HG02763 (cell line): ENCODE data around the gene SF3B6.

Experiments used
- ATAC-seq: cut with Tn5 transposase; IDR thresholded peaks from one replicate; pipeline ENCODE4 v1.9.1; 2021; ENCODE audit warnings: mild to moderate bottlenecking, moderate library complexity; ENCODE audit not compliant: unreplicated experiment

The SF3B6 gene

DNA sequence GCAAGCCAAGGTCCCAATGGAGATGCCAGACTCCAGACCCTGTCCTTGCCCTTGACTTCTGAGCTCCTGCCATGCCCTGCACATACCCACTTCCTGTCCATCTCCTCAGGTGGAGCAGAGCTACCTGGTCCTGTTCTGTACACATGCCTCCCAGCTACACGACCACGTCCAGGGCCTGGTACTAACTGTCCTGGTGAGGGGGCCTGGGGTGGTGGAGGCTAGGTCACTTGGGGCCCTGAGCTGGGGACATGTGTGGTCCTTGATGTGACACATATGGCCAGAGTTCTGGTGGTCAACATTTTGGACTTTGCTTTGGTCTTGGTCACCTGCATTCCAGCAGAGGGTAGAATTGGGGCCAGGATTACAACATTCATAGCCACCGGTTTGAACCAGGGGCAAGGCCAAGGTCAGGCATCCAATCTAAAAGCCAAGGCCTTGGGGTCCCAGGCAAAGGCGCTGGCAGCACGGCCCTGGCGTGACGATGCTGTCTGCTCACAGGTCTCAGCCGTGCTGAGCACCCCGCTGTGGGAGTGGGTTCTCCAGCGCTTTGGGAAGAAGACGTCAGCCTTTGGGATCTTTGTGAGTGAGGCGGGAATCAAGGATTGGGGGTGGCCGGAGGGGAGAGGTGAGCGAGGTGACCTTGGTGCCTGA is 53.7 kb downstream of the SF3B6 start:
- ATAC-seq = no peak

DNA sequence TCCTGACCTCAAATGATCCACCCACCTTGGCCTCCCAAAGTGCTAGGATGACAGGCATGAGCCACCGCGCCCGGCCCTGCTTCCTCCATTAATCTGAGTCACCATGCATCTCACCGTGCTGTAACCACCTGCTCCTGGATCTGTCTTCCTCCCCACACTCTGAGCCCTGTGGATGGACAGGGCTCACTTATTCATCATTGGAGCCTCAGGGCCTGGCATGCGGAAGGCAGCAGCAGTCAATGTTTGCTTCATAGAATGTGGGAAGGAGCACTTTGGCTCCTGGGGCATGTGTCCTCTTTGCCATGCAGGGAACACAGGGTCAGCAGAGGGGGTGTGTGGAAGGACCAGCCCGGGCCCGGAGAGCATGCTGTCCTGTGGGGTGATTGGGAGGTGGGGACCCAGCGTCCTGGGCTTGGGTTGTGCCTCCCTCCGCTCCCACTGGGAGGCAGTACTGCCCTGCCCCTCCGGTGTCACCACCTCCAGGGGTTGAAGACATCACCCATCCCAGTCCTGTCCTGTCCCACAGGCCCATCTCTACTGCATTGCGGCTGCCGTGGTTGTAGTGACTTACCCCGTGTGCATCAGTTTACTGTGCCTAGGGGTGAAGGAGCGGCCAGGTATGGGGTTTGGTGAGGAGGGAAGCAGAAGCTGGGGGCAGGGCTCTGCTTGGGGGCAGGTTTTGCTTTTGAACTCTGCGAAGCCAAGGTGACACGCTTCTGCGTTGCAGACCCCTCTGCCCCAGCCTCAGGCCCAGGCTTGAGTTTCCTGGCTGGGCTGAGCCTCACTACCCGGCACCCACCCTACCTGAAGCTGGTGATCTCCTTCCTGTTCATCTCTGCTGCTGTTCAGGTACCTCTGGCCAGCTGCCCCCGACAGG is 54.8 kb downstream of the SF3B6 start:
- no peak for ATAC-seq

DNA sequence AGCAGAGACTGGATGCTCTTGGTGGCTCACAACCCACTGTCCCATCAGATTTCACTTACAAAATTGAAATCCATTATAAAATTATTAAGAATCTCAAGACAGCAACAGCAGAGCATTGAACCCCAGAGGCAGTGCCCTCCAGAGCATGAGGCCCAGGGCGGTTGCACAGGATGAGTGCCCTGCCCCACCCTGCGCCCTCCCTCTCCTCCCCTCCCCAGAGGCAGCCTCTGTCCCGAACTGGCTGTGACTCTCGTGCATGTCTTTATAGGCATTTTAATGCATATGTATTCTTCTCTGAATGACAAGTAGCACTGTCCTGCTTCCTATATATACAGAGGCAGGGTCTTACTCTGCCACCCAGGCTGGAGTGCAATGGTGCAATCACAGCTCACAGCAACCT is 55.9 kb downstream of the SF3B6 start:
- ATAC-seq = no peak

DNA sequence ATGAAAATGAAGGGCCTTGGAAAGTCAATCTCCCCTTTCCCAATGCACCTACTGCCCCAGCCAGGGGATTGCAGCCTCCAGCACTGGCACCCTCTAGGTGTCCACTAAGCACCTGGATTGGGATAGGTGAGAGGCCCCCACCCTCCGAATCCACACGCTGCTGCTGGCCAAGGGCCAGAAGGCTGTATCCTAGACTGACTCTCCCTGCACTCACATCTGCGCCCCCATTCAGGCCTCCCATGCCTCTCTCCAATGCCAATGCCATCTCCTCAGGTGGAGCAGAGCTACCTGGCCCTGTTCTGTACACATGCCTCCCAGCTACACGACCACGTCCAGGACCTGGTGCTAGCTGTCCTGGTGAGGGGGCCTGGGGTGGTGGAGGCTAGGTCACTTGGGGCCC is 56.4 kb downstream of the SF3B6 start:
- ATAC-seq = no peak

DNA sequence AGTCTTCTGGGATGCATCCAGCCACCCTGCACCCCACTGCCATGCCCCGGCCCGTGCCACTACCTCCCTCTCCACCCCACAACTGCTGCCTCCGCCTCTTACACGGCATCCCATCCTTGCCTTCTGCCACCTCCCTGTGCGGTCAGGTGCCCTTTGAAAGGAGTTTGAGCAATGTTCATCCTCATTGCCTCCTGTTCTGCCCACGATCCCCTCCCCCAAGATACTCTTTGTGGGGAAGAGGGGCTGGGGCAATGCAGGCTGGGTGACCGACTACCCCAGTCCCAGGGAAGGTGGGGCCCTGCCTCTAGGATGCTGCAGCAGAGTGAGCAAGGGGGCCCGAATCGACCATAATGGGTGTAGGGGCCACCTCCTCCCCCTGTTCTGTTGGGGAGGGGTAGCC is 57.9 kb downstream of the SF3B6 start:
- no peak for ATAC-seq

DNA sequence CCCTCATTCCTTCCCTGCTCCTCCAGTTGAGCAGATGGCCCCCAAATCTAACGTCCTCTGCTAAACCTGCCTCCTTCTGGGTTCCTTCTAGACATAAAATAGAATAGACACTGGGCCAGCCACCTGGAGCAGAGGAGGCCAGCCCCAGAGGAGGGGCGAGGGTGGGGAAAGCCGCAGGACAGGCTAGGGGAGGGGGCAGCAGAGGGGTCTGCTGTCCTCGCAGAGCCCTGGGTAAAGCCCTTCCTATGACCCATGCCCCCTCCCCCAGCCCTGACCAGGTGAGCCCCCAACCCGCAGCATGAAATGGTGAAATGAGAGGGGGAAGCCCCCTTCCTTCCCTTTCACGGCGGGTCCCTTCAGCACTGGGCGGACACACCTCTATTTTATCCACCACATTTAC is 58.4 kb downstream of the SF3B6 start:
- ATAC-seq = no peak
